Body of pancreas (tissue), 4 donors: ENCODE measurements around the gene CPNE9.

Source experiments
- CTCF ChIP-seq, 7 experiments: fragments of 450-650 bp in 4 of 7; fragments of 200-600 bp in 3 of 7; sonication (generic) in 3 of 7; IDR thresholded peaks; one replicate each; pipeline ENCODE4 v1.5.1; 2016 to 2019; ENCODE audit warnings: antibody characterized with exemption in 7 of 7
- POLR2A ChIP-seq, 3 donors: fragments of 450-650 bp; IDR thresholded peaks; one replicate each; pipeline ENCODE4 v1.6.1; 2016; ENCODE audit warnings: antibody characterized with exemption in 3 of 3, mild to moderate bottlenecking in 2 of 3

- TF ChIP-seq POLR2A (IDR thresholded peaks at IDR 0.05) (no peak), CTCF (IDR thresholded peaks at IDR 0.05) (no peak)
Measured at GRCh38 chr3:9777694-9778021, 74.0 kb downstream of the CPNE9 start.
